GM23248 (cell line): ENCODE data around the gene EPGN.

ENCODE experiments used
- EZH2 ChIP-seq: fragments of 200-600 bp; sonication (generic); IDR thresholded peaks from 2 replicates; pipeline ENCODE4 v1.6.1; 2018; ENCODE audit warnings: antibody characterized with exemption, mild to moderate bottlenecking; ENCODE audit not compliant: insufficient read depth, poor library complexity, severe bottlenecking
- EZH2phosphoT487 ChIP-seq: fragments of 200-600 bp; sonication (generic); IDR thresholded peaks from 2 replicates; pipeline ENCODE4 v1.6.1; 2018; ENCODE audit warnings: antibody characterized with exemption, moderate library complexity, mild to moderate bottlenecking, low read depth; ENCODE audit not compliant: insufficient read depth

DNA sequence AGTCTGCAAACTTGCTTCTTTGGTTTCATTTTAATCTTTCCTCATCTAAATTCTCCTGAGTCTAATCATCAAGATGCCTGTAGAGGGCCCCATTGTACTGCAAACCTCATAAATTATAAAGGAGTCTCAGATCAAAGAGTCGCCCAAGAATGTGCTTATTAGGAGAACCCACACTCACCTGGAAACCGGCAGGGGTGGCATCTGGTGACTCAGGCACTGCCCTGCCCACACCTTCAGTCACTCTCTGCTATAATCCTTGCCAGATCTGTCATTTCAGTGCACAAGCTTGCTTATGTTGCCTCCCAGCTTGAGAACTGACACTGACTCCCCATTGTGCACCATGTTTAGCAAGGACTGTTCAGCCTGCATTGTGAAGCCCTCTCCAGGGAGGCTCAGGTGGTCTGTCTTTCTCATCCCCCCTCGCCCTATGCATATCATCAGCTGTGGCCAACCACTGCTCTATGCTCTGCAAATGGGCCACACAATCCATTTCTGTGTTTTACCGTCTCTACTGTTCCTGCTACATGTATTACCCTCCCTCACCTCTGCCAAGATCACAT is 12.4 kb downstream of the EPGN start:
- TF ChIP-seq EZH2 = no peak
- no peak for TF ChIP-seq EZH2phosphoT487
